MM.1S (cell line): Measurements from ENCODE around the gene CYTIP.

Experiments
- DNase-seq: peaks from one replicate; pipeline ENCODE4 v3.0.0-alpha.2; 2015
- H2AFZ ChIP-seq: fragments of 300-600 bp; sonication (generic); 2 replicates; pipeline ENCODE4 v1.6.0; 2016; ENCODE audit warnings: antibody characterized with exemption, low read length
- H3F3A ChIP-seq: fragments of 300-600 bp; sonication (generic); 2 replicates; pipeline ENCODE4 v1.6.1; 2016; ENCODE audit warnings: mild to moderate bottlenecking, antibody characterized with exemption, low read length, moderate library complexity, mixed read lengths; ENCODE audit not compliant: insufficient read depth
- H3K27ac ChIP-seq: fragments of 300-600 bp; sonication (generic); 2 replicates; pipeline ENCODE4 v1.5.1; 2016; ENCODE audit warnings: mild to moderate bottlenecking, low read length
- H3K27me3 ChIP-seq: fragments of 300-600 bp; sonication (generic); replicated peaks from 2 replicates; pipeline ENCODE4 v1.6.0; 2016; ENCODE audit warnings: low read length; ENCODE audit not compliant: insufficient read depth
- H3K36me3 ChIP-seq: fragments of 300-600 bp; sonication (generic); replicated peaks from 2 replicates; pipeline ENCODE4 v1.6.1; 2016; ENCODE audit warnings: mild to moderate bottlenecking, low read length, mixed read lengths; ENCODE audit not compliant: insufficient read depth
- H3K4me1 ChIP-seq: fragments of 300-600 bp; sonication (generic); 2 replicates; pipeline ENCODE4 v1.6.1; 2016; ENCODE audit warnings: low read length, mixed read lengths
- H3K4me2 ChIP-seq: fragments of 300-600 bp; sonication (generic); 2 replicates; pipeline ENCODE4 v1.6.0; 2016; ENCODE audit warnings: low read depth, low read length
- H3K4me3 ChIP-seq: fragments of 300-600 bp; sonication (generic); 2 replicates; pipeline ENCODE4 v1.5.1; 2016; ENCODE audit warnings: low read length, mixed read lengths
- H3K79me2 ChIP-seq: fragments of 300-600 bp; sonication (generic); 2 replicates; pipeline ENCODE4 v1.6.1; 2016; ENCODE audit warnings: mixed run types, low read length, mixed read lengths
- H3K9ac ChIP-seq: fragments of 300-600 bp; sonication (generic); 2 replicates; pipeline ENCODE4 v1.6.1; 2016; ENCODE audit warnings: low read length, mixed read lengths
- H3K9me2 ChIP-seq: fragments of 300-600 bp; sonication (generic); replicated peaks from 2 replicates; pipeline ENCODE4 v1.6.1; 2016; ENCODE audit warnings: mild to moderate bottlenecking, low read length, mixed read lengths; ENCODE audit not compliant: insufficient read depth
- H3K9me3 ChIP-seq: fragments of 300-600 bp; sonication (generic); replicated peaks from 2 replicates; pipeline ENCODE4 v1.6.1; 2016; ENCODE audit warnings: mild to moderate bottlenecking, low read length, mixed read lengths; ENCODE audit not compliant: insufficient read depth
- H4K20me1 ChIP-seq: fragments of 300-600 bp; sonication (generic); 2 replicates; pipeline ENCODE4 v1.6.1; 2016; ENCODE audit warnings: mild to moderate bottlenecking, low read length, moderate library complexity, mixed read lengths; ENCODE audit not compliant: insufficient read depth
- CTCF ChIP-seq: fragments of 300-600 bp; sonication (generic); IDR thresholded peaks from 2 replicates; pipeline ENCODE4 v1.5.1; 2016; ENCODE audit warnings: antibody characterized with exemption, low read length, mixed read lengths
- EZH2 ChIP-seq: fragments of 300-600 bp; sonication (generic); optimal IDR thresholded peaks from 2 replicates; pipeline ENCODE3; 2017; ENCODE audit warnings: low read depth, mild to moderate bottlenecking, antibody characterized with exemption, low read length, mixed read lengths
- EZH2phosphoT487 ChIP-seq: fragments of 300-600 bp; sonication (generic); IDR thresholded peaks from 2 replicates; pipeline ENCODE4 v1.6.1; 2018; ENCODE audit warnings: antibody characterized with exemption, low read length

CYTIP gene

GRCh38 chr2:157443795-157444640 is at the start of gene CYTIP:
Gene CYTIP, minus strand, starts transcription at chr2:157444089. Its CDS starts 69 bp downstream, at chr2:157444020.
- peaks cover 59% of the 10 kb centered on the region for H3F3A ChIP-seq
- H3K9me3 ChIP-seq = no peaks in the 10 kb centered on the region
- peak within 1 kb of the TSS; percentile 10 for H2AFZ ChIP-seq
- H3K4me1 ChIP-seq = peaks cover 8% of the 10 kb centered on the region
- peak within 1 kb of the TSS; percentile 97 for H3K4me2 ChIP-seq
- no peaks in the 10 kb centered on the region for H3K9me2 ChIP-seq
- peak within 1 kb of the TSS; percentile 94 for H3K9ac ChIP-seq
- peak within 1 kb of the TSS; percentile 91 for H3K4me3 ChIP-seq
- H3K27me3 ChIP-seq = peaks cover 5% of the 10 kb centered on the region; the same call in 1 of the 2 replicates
- TF ChIP-seq EZH2phosphoT487 (no peak), CTCF (no peak), EZH2 (no peak)
- DNase-seq = peak; percentile 91
- peak within 1 kb of the TSS; percentile 97 for H3K27ac ChIP-seq
- no peaks in the 10 kb centered on the region for H4K20me1 ChIP-seq
- 0 out of 2 replicates have a peak, but pooled peaks cover 4% of the 10 kb centered on the region for H3K36me3 ChIP-seq
- H3K79me2 ChIP-seq = peaks cover 72% of the 10 kb centered on the region

- Histone ChIP-seq H3K9me2 (no peaks in the 10 kb centered on the region), H3K4me3 (no peak overlapping the region), H3K27me3 (no peaks in the 10 kb centered on the region), H3K36me3 (no peaks in the 10 kb centered on the region), H3K9me3 (no peaks in the 10 kb centered on the region), H4K20me1 (no peaks in the 10 kb centered on the region), H3K27ac (no peak overlapping the region), H2AFZ (no peak overlapping the region), H3K9ac (no peak overlapping the region), H3K4me2 (no peak overlapping the region), H3K79me2 (no peaks in the 10 kb centered on the region), H3F3A (no peaks in the 10 kb centered on the region), H3K4me1 (no peaks in the 10 kb centered on the region)
- TF ChIP-seq EZH2 (no peak), EZH2phosphoT487 (no peak), CTCF (peak; percentile 89)
- DNase-seq = peak; percentile 82
Observed at GRCh38 chr2:157492189-157492773, 48.4 kb upstream of the CYTIP start.

- H3K9me2 ChIP-seq = no peaks in the 10 kb centered on the region
- H3K79me2 ChIP-seq = no peaks in the 10 kb centered on the region
- no peak overlapping the region for H3K4me2 ChIP-seq
- H4K20me1 ChIP-seq = no peaks in the 10 kb centered on the region
- H3K27me3 ChIP-seq = no peaks in the 10 kb centered on the region
- no peak overlapping the region for H3K4me3 ChIP-seq
- TF ChIP-seq EZH2phosphoT487 (no peak), EZH2 (no peak), CTCF (no peak)
- no peaks in the 10 kb centered on the region for H3K4me1 ChIP-seq
- H2AFZ ChIP-seq = no peak overlapping the region
- DNase-seq = no peak
- no peaks in the 10 kb centered on the region for H3K9me3 ChIP-seq
- H3K9ac ChIP-seq = no peak overlapping the region
- no peaks in the 10 kb centered on the region for H3F3A ChIP-seq
- H3K36me3 ChIP-seq = no peaks in the 10 kb centered on the region
- no peak overlapping the region for H3K27ac ChIP-seq
Observed at GRCh38 chr2:157489983-157490382, 46.1 kb upstream of the CYTIP start.
